ENCODE results near the gene AIMP2.

DNA sequence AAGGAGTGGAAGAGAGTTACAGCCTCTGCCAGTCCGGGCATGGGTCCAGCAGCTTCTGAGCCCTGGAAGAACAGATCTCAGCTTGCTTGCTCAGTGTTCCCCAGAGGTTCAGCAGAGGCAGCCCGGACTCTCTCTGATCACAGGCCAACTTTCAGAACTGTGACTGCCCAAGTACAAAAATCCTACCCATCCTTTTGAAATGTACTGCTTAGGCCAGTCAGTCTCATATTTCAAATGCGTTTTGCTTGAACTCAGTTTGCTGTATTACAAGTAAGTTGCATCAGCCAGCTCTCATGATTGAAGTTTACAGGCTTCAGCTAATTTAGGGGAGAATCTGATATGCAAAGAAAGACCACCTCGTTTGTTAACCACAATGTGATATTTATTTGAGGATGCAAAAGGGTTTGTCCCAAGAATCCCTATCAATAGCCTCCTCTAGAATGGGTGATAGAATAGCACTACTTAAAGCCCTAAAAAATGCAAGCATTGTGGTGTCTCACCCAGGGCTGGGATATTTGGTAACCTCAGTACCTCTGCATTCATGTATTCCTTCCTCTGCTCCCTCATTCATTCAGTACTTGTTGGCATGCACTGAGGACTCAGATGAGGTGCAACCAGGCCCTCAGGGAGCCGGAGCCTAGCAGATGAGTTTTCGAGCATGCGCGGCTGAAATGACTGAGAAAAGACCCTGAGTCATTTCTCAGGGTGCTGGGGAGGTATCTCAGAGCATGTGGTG, 7.0 kb downstream of the AIMP2 start:
- peak; percentile 22 for TF ChIP-seq POLR2A (IDR thresholded peaks at IDR 0.05; ENCODE audit: low read length)
- TF ChIP-seq GATA1 (IDR thresholded peaks at IDR 0.05; ENCODE audit: low read depth, low read length), result no peak

Data from erythroblast (primary cell).